Activated gamma-delta T cell treated with anti-CD3 and anti-CD28 coated beads, Interleukin-2, amount 50 U/mL, for 16 hours (primary cell): ENCODE measurements around the gene METTL24.
"Not testable (repeated sequence)": the region's sequence is repeated elsewhere in the genome, so short reads cannot be mapped to it uniquely, and the experiment has no call there.

Experiments used
- DNase-seq: peaks from one replicate; pipeline ENCODE4 v3.0.0-alpha.2; 2020; ENCODE audit warnings: low read depth

METTL24 gene

GRCh38 chr6:110256366-110256765 is 101.8 kb downstream of the METTL24 start:
- no peak for DNase-seq

DNA sequence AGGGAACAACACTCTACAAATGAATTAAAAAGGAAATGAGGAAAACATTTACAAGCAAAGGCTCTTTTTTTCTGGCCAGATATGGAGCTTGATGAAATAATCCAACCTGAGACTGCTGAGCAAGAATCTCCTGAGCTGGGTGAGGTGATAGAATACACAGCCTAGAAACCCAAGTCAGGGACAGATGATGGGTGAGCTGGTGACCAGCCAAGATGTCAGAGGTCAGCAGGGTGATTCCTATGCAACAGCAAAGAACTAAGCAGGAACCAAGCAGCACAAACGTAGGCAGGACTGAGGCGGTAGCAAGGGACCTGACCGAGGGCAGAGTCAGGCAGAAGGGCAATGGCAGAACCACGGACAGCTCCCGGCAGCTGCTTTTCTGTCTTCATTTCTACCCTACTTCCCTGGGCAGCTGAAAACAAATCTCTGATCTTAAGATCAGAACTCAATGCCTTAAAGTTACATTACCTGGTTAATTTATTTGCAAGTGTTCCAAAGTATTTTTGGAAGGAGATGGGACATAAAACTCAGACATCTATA is 102.9 kb downstream of the METTL24 start:
- no peak for DNase-seq

- no peak for DNase-seq
Measured at GRCh38 chr6:110250838-110251237, 107.3 kb downstream of the METTL24 start.

DNA sequence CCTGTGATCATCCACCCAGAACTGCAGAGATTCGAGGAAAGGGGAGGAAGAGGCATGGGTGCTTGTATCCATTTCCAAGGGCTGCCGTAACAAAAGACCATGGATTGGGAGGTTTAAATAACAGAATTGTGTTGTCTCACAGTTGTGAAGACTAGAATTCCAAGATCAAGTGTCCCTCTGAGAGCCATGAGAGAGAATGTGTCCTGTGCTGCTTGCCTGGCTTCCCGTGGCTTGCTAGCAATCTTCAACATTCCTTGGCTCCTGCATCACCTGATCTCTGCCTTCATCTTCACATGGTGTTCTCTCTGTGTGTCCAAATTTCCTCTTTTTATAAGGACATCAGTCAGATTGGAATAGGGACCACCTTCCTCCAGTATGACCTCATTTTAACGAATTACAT is 108.1 kb downstream of the METTL24 start:
- no peak for DNase-seq

DNA sequence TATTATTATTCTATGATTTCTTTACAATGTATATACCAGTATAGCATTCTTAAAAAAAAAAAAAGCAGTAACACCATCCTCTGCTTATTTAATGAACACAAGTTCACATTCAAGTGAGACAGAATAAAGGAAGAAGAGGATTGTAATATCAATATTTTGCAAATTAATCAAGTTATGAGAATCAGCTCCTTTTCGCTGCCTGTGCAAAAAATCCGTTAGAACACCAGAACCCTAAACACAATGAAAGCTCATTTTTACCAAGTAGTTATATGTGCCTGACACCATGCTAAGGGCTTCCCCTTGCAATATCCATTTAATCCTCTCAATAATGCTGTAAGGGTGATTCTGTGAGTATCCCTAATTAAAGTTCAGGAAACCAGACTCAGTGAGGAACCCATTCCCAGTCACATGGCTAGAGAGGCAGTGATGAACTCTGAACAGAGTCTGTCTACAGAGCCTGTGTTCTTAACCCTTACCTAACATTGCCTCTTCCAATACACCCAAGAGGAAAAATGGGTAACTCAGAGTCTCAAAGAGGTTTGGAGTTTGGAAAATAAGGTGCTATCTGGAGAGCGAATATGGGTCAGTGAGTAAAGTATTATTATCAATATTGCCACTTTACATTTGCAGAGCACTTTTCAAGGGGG is 111.1 kb downstream of the METTL24 start:
- DNase-seq = no peak

- DNase-seq = no peak
Measured at GRCh38 chr6:110246378-110246777, 111.8 kb downstream of the METTL24 start.

DNA sequence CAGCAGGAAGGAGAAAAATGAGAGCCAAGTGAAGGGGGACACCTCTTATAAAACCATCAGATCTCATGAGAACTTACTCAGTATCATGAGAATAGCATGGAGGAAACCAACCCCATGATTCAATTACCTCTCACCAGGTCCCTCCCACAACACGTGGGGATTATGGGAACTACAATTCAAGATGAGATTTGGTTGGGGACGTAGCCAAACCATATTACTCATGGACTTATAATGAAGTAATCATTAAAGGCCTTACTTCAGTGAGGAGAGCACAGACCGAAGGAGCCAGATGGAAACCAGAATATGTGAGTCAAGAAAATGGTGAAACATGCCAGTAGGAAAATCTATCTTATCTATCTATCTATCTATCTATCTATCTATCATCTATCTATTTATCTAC is 113.5 kb downstream of the METTL24 start:
- DNase-seq = not testable (repeated sequence)

DNA sequence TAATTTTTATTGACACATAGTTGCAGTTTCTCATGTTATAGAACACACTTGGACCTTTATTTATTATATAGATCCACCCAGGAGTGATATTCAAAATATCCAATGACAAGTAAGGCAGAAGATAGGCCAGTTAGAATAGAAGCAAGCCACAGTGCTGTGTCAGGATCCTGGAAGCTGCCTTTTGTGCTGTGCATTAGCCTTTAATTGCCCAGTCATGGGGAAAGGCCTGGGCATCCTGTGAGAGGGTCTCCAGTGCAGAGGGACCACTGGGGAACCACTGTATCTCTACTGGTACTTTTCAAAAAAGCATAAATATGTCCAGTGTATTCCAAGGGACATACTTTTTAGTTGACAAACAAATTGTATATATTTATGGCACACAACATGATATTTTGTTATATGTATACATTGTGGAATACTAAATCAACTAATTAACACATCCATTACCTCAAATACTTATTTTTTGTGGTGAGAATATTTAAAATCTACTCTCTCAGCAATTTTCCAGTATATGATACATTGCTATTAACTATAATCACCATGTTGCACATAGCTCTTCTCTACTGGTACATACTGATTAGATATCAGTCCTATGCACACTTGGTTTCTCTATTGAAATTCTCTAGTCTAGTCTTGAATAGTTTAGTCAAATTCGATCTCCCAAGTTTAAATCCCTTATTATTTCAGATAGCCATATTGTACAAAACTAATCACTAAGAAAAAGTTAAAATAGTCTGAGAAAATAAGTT is 118.4 kb downstream of the METTL24 start:
- DNase-seq = no peak

DNA sequence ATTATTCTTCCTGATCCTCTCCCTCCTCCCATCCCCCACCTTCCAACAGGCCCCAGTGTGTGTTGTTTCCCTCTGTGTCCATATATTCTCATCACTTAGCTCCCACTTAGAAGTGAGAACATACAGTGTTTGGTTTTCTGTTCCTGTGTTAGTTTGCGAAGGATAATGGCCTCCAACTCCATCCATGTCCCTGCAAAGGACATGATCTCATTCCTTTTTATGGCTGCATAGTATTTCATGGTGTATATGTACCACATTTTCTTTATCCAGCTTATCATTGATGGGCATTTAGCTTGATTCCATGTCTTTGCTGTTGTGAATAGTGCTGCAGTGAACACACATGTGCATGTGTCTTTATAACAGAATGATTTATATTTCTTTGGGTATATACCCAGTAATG is 122.1 kb downstream of the METTL24 start:
- DNase-seq = not testable (repeated sequence)

GRCh38 chr6:110233770-110234374 is 124.3 kb downstream of the METTL24 start:
- DNase-seq = no peak

- DNase-seq = no peak
Measured at GRCh38 chr6:110232450-110232849, 125.7 kb downstream of the METTL24 start.

GRCh38 chr6:110226261-110226660 is 131.9 kb downstream of the METTL24 start:
- DNase-seq = no peak

DNA sequence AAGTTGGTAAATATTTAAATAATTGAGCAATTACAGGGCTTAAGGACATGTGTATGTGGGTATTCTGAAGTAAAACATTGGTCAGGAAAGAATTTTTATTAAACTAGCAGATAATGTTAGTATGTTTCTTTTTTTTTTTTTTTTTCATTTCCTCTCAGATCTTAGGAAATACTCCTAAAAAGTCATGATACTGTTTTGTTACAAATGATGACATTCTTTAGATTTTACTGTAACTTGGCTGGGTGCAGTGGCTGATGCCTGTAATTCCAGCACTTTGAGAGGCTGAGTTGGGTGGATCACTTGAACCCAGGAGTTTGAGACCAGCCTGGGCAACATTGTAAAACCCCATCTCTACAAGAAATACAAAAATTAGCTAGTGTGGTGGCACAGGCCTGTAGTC is 136.4 kb downstream of the METTL24 start:
- DNase-seq = no peak

- no peak for DNase-seq
Measured at GRCh38 chr6:110217266-110217665, 140.9 kb downstream of the METTL24 start.

DNA sequence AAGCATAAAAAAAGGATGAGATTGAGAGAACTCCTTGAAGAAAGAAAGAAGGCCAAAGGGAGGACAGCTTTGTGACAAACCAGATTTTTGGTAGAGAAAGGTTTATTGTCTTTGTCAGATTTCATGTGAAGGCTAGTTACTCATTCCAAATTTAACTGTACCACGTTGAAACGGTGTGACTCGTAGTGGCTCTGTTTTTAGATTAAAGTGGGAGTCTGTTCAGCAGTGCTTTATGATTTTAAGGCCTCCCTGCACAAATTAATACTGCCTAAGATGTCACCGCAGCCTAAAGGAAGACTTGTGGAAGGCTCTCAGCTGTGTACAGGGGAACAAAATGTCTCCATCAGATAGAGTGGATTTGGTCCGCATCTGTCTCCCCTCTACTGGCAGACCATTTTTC is 142.0 kb downstream of the METTL24 start:
- no peak for DNase-seq

DNA sequence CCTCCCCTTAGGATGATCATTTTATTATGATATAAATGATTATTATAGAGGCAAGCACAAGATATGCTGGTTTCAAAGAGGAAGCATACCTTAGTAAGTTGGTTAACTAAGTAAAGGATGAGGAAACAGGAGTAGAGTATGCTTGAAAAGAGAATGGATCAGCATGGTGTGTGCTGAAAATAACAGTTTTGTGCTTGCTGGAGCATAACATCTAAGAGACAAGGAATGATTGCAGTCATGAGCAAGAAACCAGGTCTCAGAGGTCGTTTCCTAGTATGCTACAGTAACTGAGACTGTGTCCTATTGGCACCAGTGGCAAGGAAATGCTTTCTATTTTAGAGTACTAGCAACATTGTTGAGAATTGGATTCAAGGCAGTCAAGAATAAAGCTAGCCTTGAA is 143.8 kb downstream of the METTL24 start:
- DNase-seq = no peak

DNA sequence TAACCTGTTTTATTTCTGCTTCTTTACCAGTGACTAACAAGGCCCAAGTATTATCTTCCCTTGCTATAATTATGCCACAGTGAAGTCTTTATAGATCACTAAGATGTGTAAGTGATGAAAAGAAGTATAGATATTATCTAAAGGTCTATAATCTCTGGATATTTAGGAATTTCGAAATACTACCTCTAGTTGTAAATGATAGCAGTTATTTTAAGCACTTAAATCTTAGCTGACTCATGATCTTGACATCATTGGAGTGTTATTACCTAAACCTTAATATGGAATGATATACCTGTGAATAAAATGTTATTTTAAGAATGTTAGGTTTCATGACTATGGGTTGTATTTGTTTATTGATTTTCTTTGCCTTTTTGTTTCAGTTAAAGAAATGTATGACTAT is 146.4 kb downstream of the METTL24 start:
- no peak for DNase-seq

DNA sequence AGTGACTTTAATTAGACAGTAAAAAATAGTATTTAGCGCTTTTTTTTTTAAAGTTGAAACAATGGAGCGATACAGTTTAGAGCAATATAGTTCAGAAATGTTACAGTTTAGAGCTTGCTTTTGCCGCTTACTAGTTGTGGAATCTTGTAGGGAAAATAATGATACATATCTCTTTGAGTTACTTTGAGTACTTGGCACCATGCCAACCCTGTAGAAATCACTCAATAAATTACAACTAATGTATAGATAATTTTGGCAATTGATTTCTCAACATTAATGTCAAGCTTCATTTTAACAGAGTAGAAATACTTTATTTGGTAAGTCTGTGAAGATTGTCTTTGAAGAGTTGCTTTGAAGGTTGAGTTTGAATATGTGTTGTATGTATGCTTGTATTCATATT is 150.5 kb downstream of the METTL24 start:
- no peak for DNase-seq

DNA sequence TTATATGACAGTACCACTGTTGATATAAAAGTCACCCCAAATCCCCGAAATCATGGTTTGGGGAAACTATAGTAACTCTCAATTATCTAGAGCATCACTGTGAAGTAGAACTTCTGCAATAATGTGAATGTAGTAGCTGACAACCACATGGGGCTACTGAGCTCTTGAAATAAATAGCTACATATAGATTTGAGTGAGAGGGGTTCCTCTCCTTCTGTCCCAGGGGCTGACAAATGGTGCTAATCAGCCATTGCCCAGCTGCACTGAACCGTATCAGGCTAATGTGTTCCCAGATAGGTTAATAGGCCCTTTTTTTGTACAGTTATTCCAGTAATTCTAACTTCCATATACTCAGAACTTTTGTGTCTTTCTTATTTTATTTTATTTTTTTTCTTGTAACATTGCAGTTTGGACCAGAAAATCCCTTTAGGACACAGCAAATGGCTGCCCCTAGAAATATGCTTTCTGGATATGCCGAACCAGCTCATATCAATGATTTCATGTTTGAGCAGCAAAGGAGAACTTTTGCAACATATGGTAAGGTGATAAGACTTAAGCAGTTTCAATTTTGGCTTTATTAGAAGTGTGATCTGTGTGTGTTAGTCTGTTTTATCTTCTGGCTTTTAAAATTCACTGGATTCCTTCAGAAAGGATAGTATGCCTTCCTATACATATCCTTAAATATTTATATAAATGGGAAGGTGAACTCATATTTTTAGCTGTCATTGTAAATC is 156.8 kb downstream of the METTL24 start:
- no peak for DNase-seq

DNA sequence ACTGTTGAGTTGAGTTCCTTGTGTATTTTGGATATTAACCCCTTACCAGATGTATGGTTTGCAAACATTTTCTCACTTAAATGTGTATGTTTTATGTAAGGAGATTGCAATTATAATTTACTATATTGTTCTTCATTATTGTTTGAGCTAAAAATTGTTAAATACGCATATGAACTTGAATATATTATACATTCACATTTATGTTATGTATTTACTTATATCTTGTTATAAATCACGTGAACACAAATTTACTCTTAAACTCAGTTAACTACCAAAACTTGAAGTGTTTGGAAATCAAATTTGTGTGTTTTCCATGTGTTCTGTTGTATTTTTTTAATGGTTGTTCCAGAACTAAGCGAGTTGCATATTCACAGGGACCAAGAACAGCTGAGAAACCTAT is 159.6 kb downstream of the METTL24 start:
- DNase-seq = no peak

- no peak for DNase-seq
Measured at GRCh38 chr6:110196874-110197273, 161.3 kb downstream of the METTL24 start.

GRCh38 chr6:110195639-110196038 is 162.5 kb downstream of the METTL24 start:
- DNase-seq = no peak
